RWPE1 (cell line): Measurements from ENCODE around the gene KRTAP19-3.

ENCODE experiments used
- CTCF ChIA-PET: fragments of 350-600 bp; sonication (Branson Sonifier 250); formaldehyde crosslinking; extraction: SDS; loops from one replicate; lab custom pipeline; 2021; lab: Yijun Ruan, JAX
- POLR2A ChIA-PET: fragments of 400-600 bp; formaldehyde crosslinking; extraction: SDS; loops from one replicate; lab custom pipeline; 2020; ENCODE audit warnings: antibody characterized with exemption; ENCODE audit not compliant: low non-redundant PET; lab: Yijun Ruan, JAX
- DNase-seq: peaks from one replicate; pipeline ENCODE4 v3.0.0; 2012; ENCODE audit warnings: low spot score
- H3K27ac ChIP-seq: fragments of 450-650 bp; 2 replicates; pipeline ENCODE4 v1.5.1; 2017
- CTCF ChIP-seq: fragments of 450-650 bp; conservative IDR thresholded peaks from 2 replicates; pipeline ENCODE4 v1.5.1; 2017; ENCODE audit warnings: low read depth, mild to moderate bottlenecking

The KRTAP19-3 gene

GRCh38 chr21:30487336-30487735, 4.5 kb downstream of the KRTAP19-3 start, which contains the start of gene KRTAP19-2:
Gene KRTAP19-2, minus strand, starts transcription at chr21:30487436. Its CDS starts 88 bp downstream, at chr21:30487348.
- ChIA-PET POLR2A (no interaction called here), CTCF (interaction anchor here (0.6 kb wide), 1 partner anchor 244 kb away, joined by 4 read pairs; no protein-coding TSS in a partner anchor)
- DNase-seq: no peak
- TF ChIP-seq CTCF: no peak
- H3K27ac ChIP-seq: no peak within 1 kb of the TSS

- no peak overlapping the region for H3K27ac ChIP-seq
- TF ChIP-seq CTCF: no peak
- DNase-seq: no peak
- POLR2A ChIA-PET: no interaction called here
- CTCF ChIA-PET: no interaction called here
These were observed 5.6 kb downstream of the KRTAP19-3 start for GRCh38 chr21:30486180-30486579.

GRCh38 chr21:30482130-30482529, 9.7 kb downstream of the KRTAP19-3 start:
- ChIA-PET POLR2A (no interaction called here), CTCF (interaction anchor here (0.9 kb wide), 1 partner anchor 35 kb away, joined by 4 read pairs; no protein-coding TSS in a partner anchor)
- peak; percentile 23 for DNase-seq
- no peak overlapping the region for H3K27ac ChIP-seq
- no peak for TF ChIP-seq CTCF

GRCh38 chr21:30480145-30480544, 11.7 kb downstream of the KRTAP19-3 start, which contains the start of gene KRTAP19-1:
Gene KRTAP19-1, minus strand, starts transcription at chr21:30480367. Its CDS starts 50 bp downstream, at chr21:30480317.
- CTCF ChIA-PET: no interaction called here
- no peak within 1 kb of the TSS for H3K27ac ChIP-seq
- POLR2A ChIA-PET: interaction anchor here (0.7 kb wide), 1 partner anchor 1323 kb away, joined by 3 read pairs; no protein-coding TSS in a partner anchor
- no peak for DNase-seq
- no peak for TF ChIP-seq CTCF

- ChIA-PET POLR2A (no interaction called here), CTCF (interaction anchor here (0.6 kb wide), 1 partner anchor 27 kb away, joined by 3 read pairs; no protein-coding TSS in a partner anchor)
- no peak overlapping the region for H3K27ac ChIP-seq
- DNase-seq: no peak
- no peak for TF ChIP-seq CTCF
These were observed 12.6 kb downstream of the KRTAP19-3 start for GRCh38 chr21:30479259-30479658.

GRCh38 chr21:30478004-30478403, 13.8 kb downstream of the KRTAP19-3 start:
- H3K27ac ChIP-seq: no peak overlapping the region
- peak; percentile 4 for DNase-seq
- ChIA-PET POLR2A (no interaction called here), CTCF (no interaction called here)
- TF ChIP-seq CTCF: no peak
